GM21390 (cell line): ENCODE measurements around the gene ADAMTSL2.

Experiments
- ATAC-seq: cut with Tn5 transposase; IDR thresholded peaks from one replicate; pipeline ENCODE4 v1.9.1; 2021; ENCODE audit not compliant: unreplicated experiment

The ADAMTSL2 gene

DNA sequence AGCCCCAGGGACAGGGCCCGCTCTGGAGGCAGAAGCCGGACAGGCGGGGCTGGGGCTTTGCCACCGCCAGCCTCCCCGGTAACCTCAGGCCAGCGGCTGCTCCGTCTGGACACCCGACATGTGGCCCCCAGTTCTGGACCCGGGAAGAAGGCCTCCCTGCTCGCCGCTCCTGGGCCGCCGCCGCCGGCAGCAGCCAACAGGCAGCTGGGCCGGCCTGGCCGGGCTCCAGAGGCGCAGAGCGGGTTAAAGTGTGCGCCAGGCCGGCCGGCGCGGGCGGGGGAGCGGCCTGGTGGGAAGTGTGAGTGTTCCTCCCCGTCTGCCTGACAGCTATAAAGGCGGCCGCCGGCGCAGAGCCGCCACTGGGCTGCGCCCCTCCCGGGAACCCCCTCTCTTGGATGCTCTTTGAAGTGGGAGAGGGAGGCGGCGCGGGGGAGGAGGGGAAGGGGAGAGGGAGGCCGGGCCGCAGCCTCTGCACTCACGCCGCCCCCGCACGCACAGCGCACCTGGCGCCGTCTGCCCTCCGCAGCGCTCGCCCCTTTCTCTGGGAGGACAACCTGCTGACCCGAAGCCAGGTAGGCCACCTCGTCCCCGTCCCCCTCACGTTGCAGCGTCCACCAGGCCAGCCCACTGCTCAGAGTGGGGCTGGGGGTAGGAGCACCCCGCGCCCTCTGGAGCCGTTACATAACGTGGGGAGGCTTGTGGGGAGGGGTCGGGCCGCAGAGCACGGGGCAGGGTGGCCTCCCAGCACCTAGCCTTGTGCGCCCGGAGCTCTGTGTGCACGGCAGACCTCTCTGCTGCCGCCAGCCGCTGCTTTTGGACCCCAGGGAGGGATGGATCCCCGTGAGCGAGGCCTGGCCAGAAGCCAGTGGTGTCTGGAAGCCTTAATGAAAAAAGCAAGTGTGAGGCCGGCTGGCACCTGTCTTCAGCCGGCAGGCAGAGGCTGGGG lies at the start of gene ADAMTSL2:
Gene ADAMTSL2 (plus strand): TSS at position 359 of the 946 bp plus-strand sequence. CDS start 2,009 bp downstream, outside the sequence.
- ATAC-seq: no peak

DNA sequence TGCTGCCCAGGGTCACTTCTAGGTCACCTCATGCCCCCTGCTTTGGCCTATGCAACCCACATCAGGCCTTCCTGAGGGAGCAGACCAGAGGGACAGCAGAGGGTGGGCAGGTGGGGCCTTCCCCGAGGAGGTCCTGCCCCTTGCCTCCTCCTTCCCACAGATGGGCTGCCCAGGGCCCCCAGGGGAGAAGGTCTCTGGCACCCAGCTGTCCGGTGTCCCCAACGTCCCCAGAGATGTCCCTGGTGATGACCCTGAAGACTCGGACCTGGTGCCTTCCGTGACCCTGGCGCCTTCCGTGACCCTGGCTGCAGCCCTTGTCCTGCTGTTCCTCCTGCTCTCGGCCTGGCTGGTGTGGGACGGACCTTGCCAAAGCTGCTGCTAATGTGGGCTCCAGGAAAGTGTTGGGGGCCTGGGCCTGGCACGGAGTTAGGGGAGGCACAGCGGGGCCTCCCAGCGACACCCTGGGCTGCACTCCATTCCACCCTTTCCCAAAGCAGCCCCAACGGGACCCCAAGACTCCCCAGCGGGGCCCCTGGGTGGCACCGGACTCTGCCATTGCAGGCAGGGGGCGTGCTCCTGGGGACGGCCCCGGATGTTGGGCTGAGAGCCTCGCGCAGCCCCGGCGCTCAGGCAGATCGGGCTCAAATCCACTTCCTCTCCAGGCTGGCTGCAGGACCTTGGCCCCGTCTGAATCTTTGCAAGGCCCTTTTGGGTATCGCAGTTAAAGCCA lies 48.8 kb upstream of the ADAMTSL2 start:
- ATAC-seq: no peak

DNA sequence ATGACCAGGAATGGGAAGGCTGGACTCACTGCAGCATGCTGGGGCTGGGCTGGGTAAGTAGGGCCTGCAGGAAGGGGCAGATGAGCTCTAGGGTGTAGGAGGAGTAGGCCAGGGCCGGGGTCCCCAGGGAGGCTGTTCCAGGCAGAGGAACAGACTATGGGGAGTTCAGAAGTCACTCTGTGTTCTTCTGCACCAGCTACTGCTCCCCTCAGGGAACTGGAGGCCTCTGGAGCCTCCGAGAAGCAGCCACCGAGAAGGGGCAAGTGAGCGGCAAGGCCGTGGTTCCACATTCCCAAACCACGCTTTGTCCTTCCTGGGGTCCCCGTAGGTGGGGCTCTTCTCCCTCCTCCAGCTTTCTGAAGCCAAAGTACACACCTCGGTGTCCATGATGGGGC lies 47.2 kb upstream of the ADAMTSL2 start:
- ATAC-seq: no peak

DNA sequence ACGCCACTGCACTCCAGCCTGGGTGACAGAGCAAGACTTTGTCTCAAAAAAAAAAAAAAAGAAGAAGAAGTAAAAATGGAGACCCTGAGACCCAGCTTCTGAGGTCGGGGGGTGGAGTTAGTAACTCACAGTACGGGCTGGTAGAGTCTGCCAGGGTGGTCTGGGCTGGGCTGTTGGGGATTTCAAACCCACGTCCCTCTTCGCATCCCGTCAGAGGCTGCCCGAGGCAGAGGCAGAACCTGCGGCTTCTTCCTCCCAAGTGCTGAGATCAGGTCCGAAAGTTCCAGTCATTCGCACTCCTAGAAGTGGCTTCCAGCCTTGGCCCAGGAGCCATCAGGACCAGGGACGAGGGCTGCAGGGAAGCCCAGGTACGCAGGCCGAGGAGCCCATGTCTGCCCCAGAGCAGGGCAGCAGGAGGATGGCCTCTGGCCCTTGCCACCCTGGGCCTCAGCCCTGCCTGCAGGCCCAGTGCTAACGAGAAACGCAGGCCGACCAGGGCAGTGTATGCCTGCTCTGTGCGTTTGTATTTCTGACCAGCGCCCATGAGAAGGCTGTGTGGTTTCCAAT lies 45.7 kb upstream of the ADAMTSL2 start:
- no peak for ATAC-seq

DNA sequence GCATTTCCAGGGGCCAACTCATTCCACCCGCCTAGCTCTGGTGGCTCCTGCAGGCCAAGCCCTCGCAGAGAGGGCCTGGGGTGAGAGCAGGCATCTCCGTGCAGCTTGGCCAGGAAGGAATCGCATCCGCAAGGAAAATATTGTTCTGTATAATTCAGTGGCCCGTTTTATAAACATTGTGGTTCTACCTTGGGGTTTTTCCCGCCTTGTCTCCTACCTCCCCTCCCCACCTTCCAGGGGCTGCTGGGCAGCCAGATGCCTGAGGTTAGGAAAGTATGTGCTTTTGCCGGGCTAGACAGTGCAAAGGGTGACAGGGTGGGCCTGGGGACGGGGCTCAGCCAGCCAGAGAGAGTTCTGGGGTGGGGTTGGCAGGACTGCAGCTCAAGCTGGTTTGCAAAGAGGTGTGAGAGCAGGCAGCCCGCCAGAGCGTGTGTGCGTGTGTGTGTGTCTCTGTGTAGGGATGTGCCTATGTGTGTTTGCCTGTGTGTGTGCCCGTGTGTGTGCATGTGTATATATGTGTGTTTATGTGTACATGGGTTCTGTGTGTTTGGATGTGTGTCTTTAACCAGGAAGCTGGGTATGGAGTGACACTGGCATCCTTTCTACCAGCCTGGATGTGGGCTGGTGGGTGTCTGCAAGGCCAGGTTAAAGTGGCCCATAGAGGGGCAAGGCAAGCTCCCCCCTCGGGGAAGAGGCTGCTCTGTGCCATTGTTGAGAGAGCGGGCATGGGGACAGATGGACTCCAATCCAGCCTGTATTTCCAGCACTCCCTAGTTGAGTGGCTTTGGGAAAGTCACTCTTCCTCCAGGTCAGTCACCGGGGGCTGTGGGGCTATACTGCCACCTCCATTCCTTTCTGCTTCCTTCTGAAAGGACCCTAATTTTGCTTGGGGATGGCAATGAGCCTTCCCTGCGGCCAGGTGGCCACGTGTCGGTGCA lies 45.0 kb upstream of the ADAMTSL2 start:
- no peak for ATAC-seq

DNA sequence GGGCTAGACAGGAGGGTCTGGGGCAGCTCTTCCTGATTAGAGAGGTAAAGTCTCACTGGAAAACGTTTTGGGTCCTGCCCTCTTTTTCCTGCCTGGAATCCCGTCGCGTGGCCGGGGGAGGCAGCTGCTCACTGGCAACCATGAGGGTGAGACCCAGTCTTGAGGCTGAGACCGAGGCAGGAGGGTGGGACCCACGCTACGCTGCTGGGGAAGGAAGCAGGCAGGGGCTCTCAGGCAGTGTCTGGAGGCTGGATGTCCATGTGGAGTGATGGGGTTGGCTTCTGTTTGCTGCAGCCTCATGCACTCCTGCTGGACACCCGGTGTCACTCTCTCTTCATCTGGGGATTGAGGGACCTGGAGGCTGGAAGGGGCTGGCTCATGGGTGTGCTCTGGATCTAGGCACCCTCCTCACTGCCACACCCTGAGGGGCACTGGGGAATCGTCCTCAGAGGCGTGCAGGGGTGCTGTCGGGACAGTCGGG lies 44.3 kb upstream of the ADAMTSL2 start:
- ATAC-seq: no peak

DNA sequence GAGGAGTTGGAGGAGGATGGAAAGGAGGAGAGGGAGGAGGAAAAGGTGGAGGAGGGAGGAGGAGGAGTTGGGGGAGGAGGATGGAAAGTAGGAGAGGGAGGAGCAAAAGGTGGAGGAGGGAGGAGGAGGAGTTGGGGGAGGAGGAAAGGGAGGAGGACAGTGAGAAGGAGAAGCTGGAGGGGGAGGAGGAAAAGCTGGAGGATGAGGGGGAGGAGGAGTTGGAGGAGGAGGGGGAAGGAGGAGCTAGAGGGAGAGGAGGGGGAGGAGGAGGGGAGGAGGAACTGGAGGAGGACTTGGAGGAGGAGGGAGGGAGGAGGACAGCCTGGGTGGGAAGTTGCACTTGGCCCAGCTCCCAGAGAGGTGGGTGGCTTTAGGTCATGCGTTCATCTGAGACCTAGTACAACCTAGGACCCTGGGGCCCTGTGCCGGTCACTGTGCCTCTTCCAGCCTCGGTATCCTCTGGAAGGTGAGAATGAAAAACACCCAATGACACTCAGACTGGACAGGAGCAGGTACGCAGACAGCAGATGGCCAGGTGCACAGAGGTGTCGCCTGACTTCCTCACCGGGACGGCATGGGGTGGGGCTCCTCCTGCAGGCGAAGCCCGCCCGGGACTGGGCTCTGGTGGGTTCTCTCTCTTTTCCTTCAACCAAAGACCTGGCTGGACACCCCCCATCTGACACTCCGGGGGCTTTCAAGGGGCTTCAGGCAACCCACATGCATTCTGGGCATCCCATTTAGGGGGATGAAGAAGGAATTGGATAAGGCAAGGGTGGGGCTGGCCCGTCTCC lies 43.4 kb upstream of the ADAMTSL2 start:
- no peak for ATAC-seq

DNA sequence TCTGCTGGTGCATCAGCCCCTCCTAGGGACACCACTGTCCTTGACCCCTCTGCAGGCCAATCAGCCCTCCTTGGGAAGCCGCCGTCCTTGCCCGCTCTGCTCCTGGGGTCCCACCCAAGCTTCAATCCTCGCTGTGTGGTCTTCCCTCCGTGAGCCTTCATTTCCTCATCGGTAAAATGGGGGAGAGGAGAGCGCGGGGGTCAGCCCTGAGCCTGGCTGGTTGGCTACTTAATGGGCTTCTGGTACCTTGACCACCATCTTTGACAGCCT lies 42.9 kb upstream of the ADAMTSL2 start:
- ATAC-seq: no peak

DNA sequence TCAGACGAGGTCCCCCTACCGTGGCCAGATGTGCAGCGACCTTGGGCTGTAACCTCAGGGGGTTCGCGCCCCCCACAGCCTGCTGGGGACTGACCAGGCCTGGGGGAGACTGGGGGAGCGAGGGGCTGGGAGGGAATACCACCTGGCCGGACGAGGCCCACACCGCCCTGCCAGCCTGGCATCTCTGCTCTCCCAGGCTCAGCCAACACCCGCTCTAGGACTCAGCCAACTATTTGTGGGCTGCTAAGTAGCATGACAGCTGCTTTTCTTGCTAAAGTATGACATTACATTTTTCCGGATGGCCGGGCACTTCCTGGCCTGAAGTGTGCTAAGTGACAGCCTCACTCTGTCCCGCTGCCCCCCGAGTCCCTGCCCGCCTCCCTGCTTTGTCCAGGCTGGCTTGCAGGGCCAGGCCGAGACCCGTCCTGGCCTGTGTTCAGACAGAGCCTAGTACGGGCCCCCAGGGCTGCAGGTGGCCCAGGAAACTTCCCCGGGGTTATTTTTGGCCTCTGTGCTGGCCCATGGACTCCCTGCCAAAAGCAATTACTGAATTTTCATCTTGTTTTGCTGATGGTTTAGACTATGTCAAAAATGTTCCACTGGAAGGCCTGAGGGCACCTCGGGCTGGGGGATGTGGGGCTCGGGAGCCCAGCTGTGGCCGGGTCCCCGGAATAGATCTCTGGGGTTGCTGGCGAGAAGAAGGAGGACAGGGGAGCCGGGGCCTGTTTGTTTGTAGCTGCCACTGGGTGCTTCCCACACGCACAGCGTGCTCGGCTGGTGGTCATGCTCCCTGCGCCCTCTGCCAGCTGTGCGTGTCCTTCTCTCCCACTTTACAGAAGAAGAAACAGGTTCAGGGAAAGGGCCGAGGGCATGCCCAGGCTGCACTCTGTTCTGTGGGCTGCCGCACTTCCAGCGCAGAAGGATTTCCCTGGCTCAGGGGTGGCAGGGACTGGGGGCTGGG lies 42.2 kb upstream of the ADAMTSL2 start:
- ATAC-seq: no peak

DNA sequence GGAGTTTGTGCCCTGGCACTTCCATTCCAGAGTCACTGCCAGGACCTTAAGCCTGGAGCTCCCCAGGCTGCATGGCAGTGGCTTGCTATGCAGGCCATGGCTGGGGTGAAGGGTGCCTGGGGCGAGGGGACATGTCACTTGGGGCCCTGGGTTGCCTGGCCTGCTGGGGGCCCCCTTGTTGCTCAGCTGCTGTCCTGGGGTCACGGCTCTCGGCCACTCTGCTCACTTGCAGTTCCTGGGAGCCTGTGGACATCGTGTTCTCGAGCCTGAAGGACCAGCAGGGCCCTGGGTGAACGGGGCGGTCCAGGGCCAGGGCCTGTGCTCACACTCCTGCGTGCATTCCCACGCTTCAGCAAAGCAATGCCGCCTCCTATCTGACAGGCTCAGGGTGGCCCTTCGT lies 41.1 kb upstream of the ADAMTSL2 start:
- ATAC-seq: no peak

DNA sequence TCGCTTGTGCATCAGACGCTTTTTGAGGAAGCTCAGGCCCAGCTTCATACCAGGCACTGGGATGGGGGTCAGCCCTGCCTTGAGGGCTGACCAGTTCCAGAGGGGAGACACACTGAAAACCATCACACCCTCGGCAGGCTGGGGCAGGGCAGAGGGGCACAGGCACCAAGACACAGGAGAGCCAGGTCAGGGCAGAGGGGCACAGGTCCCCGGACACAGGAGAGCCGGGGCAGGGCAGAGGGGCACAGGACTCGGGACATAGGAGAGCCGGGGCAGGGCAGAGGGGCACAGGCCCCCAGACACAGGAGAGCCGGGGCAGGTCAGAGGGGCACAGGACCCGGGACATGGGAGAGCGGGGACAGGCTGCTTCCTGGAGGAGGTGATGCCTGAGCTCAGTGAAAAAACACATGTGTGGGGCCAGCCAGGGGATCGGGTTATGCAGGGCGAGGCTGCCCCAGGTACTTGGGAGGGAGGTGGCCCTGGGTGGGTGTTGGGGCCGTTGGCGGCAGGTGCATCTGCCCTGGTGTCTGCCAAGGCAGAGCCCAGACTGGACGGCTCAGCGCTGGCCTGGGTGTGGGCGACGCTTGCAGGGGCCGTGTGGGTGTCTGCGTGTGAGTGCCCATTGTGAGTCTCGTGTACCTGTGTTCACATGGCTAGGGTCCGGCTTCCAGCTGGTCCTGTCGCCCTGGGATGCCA lies 40.5 kb upstream of the ADAMTSL2 start:
- no peak for ATAC-seq

DNA sequence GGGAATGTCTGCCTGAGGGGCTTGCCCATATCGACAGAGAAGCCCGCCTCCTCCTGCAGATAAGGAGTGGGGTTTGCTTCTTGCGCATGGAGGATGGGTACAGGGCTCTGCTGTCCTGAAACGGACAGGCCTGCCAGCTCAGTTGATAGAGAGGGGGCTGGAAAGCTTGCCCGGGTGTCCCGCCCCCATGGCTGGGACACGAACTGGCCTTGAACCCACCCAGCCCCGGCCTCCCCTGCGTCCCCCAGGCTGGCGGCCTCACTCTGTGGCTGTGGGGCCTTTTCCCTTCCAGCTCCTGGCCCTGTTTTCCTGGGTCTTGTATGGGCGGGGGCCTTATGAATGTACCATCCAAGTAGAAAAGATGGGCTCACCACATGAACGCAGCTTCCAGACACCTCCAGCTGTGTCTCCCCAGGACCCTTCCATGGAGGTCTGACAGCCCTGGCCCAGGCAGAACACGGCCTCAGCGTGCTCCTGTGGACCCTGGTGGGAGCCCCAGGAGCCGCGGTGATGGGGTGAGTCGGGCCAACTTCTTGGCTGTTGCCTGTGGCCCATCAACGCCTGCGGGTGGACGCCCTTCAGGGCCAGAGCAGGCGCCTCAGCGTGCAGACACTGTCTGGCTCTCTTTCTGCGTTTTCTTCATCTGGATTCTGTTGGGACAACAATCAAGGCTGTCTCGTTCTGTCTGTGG lies 39.7 kb upstream of the ADAMTSL2 start:
- no peak for ATAC-seq

DNA sequence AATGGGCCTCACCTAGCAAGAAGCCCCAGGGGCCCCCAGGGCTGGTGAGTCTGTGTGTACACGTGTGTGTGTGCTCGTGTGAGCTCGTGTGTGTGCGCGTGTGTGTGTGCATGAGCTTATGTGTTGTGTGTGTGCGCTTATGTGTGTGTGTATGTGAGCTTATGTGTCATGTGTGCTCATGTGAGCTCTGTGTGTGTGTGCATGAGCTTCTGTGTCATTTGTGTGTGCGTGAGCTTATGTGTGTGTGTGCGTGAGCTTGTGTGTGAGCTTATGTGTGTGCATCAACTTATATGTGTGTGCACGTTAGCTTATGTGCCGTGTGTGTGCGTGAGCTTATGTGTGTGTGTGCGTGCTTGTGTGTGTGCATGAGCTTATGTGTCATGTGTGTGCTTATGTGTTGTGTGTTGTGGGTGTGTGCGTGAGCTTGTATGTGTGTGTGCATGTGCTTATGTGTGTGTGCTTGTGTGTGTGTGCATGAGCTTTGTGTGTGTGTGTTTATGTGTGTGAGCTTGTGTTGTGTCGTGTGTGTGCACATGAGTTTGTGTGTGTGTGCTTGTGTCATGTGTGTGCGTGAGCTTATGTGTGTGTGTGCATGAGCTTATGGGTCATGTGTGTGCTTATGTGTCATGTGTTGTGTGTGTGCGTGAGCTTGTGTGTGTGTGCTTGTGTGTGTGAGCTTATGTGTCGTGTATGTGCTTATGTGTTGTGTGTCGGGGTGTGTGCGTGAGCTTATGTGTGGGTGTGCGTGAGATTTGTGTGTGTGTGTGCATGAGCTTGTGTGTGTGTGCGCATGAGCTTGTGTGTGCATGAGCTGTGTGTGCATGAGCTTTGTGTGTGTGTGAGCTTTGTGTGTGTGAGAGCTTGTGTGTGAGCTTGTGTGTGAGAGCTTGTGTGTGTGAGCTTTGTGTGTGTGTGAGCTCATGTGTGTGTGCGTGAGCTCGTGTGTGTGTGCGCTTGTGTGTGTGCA lies 38.9 kb upstream of the ADAMTSL2 start:
- ATAC-seq: no peak

DNA sequence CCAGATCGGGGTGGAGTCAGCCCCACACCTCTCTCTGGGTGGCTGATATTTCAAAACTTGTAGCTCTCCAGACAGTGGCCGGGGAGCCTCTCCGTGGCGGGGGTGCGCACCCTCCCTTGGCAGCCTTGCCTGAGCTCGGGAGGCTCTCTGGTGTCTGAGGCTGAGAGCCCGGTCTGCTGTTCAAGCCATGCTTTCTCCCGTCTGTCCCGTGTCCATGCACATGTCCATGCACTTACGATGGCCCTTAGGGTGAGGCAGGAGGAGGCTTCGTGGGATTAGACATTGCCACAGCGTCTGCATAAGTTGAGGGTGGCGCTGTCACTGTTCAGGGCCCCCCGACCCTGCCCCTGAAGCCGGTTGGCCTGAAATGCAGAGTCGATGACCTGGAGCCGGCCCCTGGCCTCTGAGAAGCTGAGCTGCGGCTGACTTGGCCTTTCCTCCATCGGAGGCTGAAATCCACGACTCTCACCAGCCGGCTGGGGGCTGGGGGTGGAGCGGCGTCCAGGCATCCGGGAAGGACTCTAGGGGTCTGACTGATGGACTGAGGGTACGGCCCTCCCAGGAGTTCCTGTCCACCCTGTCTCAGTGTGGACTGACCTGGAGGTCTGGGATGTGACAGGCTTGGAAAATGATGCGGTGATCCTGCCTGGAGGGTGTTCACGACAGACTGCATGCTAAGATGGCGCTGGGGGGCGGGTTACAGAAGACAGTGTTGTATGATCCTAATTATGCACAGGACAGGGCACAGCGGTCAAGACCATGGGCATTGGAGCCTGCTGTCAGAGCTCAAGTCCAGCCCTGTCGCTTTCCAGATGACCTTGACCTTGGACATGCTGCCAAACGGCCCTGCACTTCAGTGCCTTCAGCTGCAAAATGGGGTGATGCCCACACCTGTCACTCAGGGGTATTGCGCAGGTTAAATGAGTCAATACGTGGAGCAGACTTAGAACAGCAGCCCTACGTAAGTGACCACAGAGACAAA lies 37.4 kb upstream of the ADAMTSL2 start:
- ATAC-seq: no peak

DNA sequence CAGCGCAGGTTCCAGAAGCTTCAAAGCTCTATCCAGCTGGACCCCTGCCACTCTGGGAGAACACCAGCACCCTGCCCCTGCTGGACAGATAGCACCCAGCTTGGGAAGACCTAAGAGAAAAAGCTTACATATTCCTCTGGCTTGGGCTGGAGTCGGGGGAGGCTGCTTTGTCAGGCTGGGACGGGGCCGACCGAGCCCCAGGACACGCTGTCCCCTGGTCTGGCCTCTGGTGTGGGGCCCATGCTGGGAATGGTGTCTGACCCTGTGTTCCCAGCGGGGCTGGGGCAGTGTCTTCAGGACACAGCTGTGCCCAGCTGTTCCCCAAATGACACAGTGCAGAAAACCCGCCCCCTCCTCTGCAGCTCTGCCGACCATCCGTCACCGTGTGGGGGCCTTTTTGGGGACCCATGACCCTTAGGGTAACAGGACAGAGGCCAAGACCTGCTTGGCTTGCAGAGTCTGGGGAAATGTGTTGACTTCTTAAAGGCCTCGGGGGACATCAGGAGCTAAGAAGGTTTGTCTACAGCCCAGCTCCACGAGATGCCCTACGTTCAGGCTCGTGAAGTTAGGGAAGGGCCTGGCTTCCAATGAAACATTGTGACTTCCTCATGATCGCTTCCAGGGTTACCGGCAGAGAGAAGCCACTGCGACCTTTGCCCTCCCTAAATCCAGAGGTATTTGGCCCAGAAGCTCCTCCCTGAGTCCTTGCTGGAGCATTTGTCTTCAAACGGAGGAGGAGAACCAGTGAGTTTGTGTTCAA lies 35.2 kb upstream of the ADAMTSL2 start:
- ATAC-seq: no peak
